GM23248 (cell line): ENCODE measurements around the gene RPL3. TPM values are rescaled to one million over a fixed set of nuclear protein-coding genes. Genes with fewer than 3 reads are reported as not detected.

Experiments used
- DNase-seq: peaks from one replicate; pipeline ENCODE4 v3.0.0-alpha.2; 2015
- H2AFZ ChIP-seq: fragments of 200-600 bp; sonication (generic); 2 replicates; pipeline ENCODE4 v1.6.1; 2016; ENCODE audit warnings: antibody characterized with exemption
- H3F3A ChIP-seq: fragments of 200-600 bp; sonication (generic); 2 replicates; pipeline ENCODE4 v1.6.1; 2016; ENCODE audit warnings: mild to moderate bottlenecking, antibody characterized with exemption, mixed run types; ENCODE audit not compliant: insufficient read depth
- H3K27ac ChIP-seq: fragments of 200-600 bp; sonication (generic); 2 replicates; pipeline ENCODE4 v1.5.1; 2016; ENCODE audit warnings: mild to moderate bottlenecking
- H3K27me3 ChIP-seq: fragments of 200-600 bp; sonication (generic); replicated peaks from 2 replicates; pipeline ENCODE4 v1.6.1; 2016; ENCODE audit warnings: mild to moderate bottlenecking; ENCODE audit not compliant: insufficient read depth
- H3K36me3 ChIP-seq: fragments of 200-600 bp; sonication (generic); 2 replicates; pipeline ENCODE4 v1.6.1; 2016; ENCODE audit warnings: low read depth, mild to moderate bottlenecking
- H3K4me1 ChIP-seq: fragments of 200-600 bp; sonication (generic); 2 replicates; pipeline ENCODE4 v1.6.1; 2016; ENCODE audit warnings: mild to moderate bottlenecking; ENCODE audit not compliant: insufficient read depth
- H3K4me2 ChIP-seq: fragments of 200-600 bp; sonication (generic); one replicate; pipeline ENCODE4 v1.6.1; 2016; ENCODE audit warnings: mild to moderate bottlenecking; ENCODE audit not compliant: unreplicated experiment
- H3K4me3 ChIP-seq: fragments of 200-600 bp; sonication (generic); 2 replicates; pipeline ENCODE4 v1.5.1; 2016; ENCODE audit warnings: mild to moderate bottlenecking
- H3K79me2 ChIP-seq: fragments of 200-600 bp; sonication (generic); 2 replicates; pipeline ENCODE4 v1.6.1; 2016; ENCODE audit warnings: mild to moderate bottlenecking; ENCODE audit not compliant: insufficient read depth
- H3K9ac ChIP-seq: fragments of 200-600 bp; sonication (generic); 2 replicates; pipeline ENCODE4 v1.6.1; 2016; ENCODE audit warnings: mild to moderate bottlenecking
- H3K9me2 ChIP-seq: fragments of 200-600 bp; sonication (generic); 2 replicates; pipeline ENCODE4 v1.6.1; 2016; ENCODE audit warnings: mixed run types, mild to moderate bottlenecking, moderate library complexity; ENCODE audit not compliant: insufficient read depth
- H3K9me3 ChIP-seq: fragments of 200-600 bp; sonication (generic); one replicate; pipeline ENCODE4 v1.6.1; 2017; ENCODE audit warnings: low read depth
- H4K20me1 ChIP-seq: fragments of 200-600 bp; sonication (generic); 2 replicates; pipeline ENCODE4 v1.6.0; 2016; ENCODE audit not compliant: insufficient read depth
- EZH2 ChIP-seq: fragments of 200-600 bp; sonication (generic); IDR thresholded peaks from 2 replicates; pipeline ENCODE4 v1.6.1; 2018; ENCODE audit warnings: antibody characterized with exemption, mild to moderate bottlenecking; ENCODE audit not compliant: insufficient read depth, poor library complexity, severe bottlenecking
- EZH2phosphoT487 ChIP-seq: fragments of 200-600 bp; sonication (generic); IDR thresholded peaks from 2 replicates; pipeline ENCODE4 v1.6.1; 2018; ENCODE audit warnings: antibody characterized with exemption, moderate library complexity, mild to moderate bottlenecking, low read depth; ENCODE audit not compliant: insufficient read depth
- WGBS, 2 experiments: methylation state at CpG; one replicate each; pipeline ENCODE4 v1.1.6; 2015 to 2017; ENCODE audit warnings: low lambda C conversion rate in 2 of 2, low coverage in 1 of 2; ENCODE audit errors: missing lambda C conversion rate in 2 of 2; 5-methylcytosine and 5-hydroxymethylcytosine counted together
- in situ Hi-C: fragments of 300-500 bp; cut with MboI; formaldehyde crosslinking; loops from 2 replicates; pipeline ENCODE4 v1.15.0; 2020
- polyA plus RNA-seq: library from polyadenylated mRNA; unstranded; fragments of >200 nt; fragmentation: Nextera tagmentation; extraction: Ambion mirVana; gene quantifications from 2 replicates; pipeline ENCODE4 v1.2.1, GENCODE V29; 2016
- total RNA-seq: library from RNA; depleted of rRNA; stranded (reverse); fragments of >200 nt; shearing (Covaris generic); gene quantifications from 2 replicates; pipeline ENCODE4 v1.2.3, GENCODE V29; 2014

Gene RPL3
- total and polyA plus RNA-seq, 2 experiments from 2014 or later = 920 to 2,353 TPM

DNA sequence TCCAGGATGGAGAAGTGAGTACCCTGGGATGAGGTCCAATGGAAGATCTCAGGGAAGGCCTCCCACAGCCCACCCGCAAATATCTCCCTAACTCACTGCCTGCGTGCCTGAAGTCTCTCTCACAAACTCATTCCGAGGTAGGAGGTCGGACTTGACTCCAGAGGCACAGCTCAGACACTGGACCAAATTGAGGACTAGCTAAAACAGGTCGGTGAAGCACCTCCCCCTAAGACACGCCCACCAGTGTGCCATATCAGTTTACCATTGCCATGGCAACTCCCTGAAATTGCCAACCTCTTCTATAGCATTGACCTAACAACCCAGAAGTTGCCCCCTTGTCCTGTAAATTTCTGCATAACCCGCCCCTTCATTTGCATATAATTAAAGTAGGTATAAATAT is 17.5 kb downstream of the RPL3 start:
- H3K27me3 ChIP-seq = no peaks in the 10 kb centered on the region
- H2AFZ ChIP-seq = no peak overlapping the region
- no peaks in the 10 kb centered on the region for H3K4me1 ChIP-seq
- 71 to 79% methylated on average over 7 of the region's 7 CpGs for WGBS, 2 experiments
- H3K27ac ChIP-seq = no peak overlapping the region
- no peak for DNase-seq
- no peaks in the 10 kb centered on the region for H3F3A ChIP-seq
- no peaks in the 10 kb centered on the region for H3K9me2 ChIP-seq
- no peak overlapping the region for H3K4me2 ChIP-seq
- no peaks in the 10 kb centered on the region for H3K36me3 ChIP-seq
- H4K20me1 ChIP-seq = no peaks in the 10 kb centered on the region
- TF ChIP-seq EZH2phosphoT487 (no peak), EZH2 (no peak)
- H3K79me2 ChIP-seq = no peaks in the 10 kb centered on the region
- H3K9ac ChIP-seq = no peak overlapping the region
- H3K4me3 ChIP-seq = no peak overlapping the region
- H3K9me3 ChIP-seq = no peaks in the 10 kb centered on the region
- in situ Hi-C loops = loop anchor here (25.0 kb wide), 1 partner anchor 290 kb away; the partner anchor contains the start of genes APOBEC3C and APOBEC3D

DNA sequence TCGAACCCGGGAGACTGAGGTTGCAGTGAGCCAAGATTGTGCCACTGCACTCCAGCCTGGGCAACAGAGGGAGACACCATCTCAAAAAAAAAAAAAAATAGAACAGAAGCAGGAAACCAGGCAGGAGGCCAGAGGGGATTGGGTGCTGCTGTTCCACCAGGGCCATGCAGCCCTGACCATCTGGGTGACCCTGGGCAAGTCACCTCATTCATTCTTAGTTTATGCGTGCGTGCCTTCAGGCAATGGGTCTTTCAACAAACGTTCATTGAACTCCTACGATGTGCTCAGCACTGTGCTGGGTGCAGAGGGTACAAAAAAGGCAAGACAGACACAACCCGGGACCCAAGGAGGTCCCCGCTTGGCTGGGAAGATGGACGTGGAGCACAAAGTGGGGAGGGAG is 18.3 kb downstream of the RPL3 start:
- no peak overlapping the region for H3K4me3 ChIP-seq
- no peaks in the 10 kb centered on the region for H3K9me2 ChIP-seq
- H3K4me1 ChIP-seq = no peaks in the 10 kb centered on the region
- 89 to 91% methylated on average over 9 of the region's 9 CpGs for WGBS, 2 experiments
- no peaks in the 10 kb centered on the region for H4K20me1 ChIP-seq
- no peaks in the 10 kb centered on the region for H3K79me2 ChIP-seq
- no peaks in the 10 kb centered on the region for H3K36me3 ChIP-seq
- no peak for DNase-seq
- H2AFZ ChIP-seq = no peak overlapping the region
- no peak overlapping the region for H3K9ac ChIP-seq
- H3K4me2 ChIP-seq = no peak overlapping the region
- in situ Hi-C loops = loop anchor here (25.0 kb wide), 1 partner anchor 289 kb away; the partner anchor contains the start of genes APOBEC3C and APOBEC3D
- H3F3A ChIP-seq = no peaks in the 10 kb centered on the region
- TF ChIP-seq EZH2phosphoT487 (no peak), EZH2 (no peak)
- H3K27me3 ChIP-seq = no peaks in the 10 kb centered on the region
- no peaks in the 10 kb centered on the region for H3K9me3 ChIP-seq
- H3K27ac ChIP-seq = no peak overlapping the region

DNA sequence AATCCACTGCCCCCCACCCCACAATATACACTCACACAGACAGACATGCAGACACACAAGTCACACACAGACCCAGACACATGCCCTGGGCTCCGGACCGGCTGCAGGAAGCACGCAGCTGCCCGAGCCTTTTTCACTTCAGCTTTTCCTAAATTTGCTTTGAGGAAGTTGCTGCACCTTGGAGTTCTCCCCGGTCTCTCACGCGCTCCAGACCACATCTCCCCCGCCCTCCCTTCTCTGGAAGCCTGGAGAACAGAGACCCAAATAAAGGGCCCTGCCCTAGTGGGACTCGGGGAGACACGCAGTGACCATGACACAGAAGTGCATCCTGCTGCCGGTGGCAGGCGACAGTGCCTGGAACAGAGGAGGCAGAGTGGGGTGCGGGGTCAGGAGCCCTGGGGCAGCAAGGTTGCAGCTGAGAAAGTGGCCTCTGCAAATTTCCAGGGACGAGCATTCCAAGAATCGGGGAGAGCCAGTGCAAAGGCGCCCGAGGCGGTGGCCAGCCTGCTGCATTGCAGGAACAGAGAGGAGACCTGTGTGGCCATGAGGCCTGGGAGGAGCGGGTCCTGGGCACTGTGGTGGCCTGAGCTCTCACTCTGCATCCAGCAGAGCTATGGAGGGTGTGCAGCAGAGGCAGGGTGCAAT is 19.1 kb downstream of the RPL3 start:
- peak overlapping the region; percentile 11 for H3K4me2 ChIP-seq
- DNase-seq = peak; percentile 25

DNA sequence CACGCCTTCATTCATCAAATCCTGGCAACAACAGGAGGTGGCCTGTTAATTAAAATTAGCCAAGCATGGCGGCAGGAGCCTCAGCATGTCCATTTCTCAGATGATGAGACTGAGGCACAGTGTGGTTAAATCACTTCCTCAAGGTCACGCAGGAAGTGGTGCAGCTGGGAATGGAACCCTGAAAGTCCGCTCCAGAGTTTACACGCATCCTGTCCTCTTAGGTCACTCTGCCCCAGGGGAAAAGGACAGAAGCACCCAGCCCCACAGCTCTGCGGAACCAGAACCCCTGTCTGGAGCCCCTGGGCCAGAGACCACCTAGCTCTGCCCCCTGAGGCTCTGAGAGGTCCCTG is 19.6 kb downstream of the RPL3 start:
- TF ChIP-seq EZH2 = no peak
- TF ChIP-seq EZH2phosphoT487 = no peak
- no peak overlapping the region for H3K4me2 ChIP-seq
- no peak overlapping the region for H3K9ac ChIP-seq
- H3K4me1 ChIP-seq = no peaks in the 10 kb centered on the region
- no peaks in the 10 kb centered on the region for H3K27me3 ChIP-seq
- no peaks in the 10 kb centered on the region for H3K36me3 ChIP-seq
- no peaks in the 10 kb centered on the region for H3K79me2 ChIP-seq
- no peaks in the 10 kb centered on the region for H4K20me1 ChIP-seq
- 82 to 85% methylated on average over 6 of the region's 6 CpGs for WGBS, 2 experiments
- H2AFZ ChIP-seq = no peak overlapping the region
- in situ Hi-C loops = loop anchor here (25.0 kb wide), 1 partner anchor 288 kb away; the partner anchor contains the start of genes APOBEC3C and APOBEC3D
- no peaks in the 10 kb centered on the region for H3F3A ChIP-seq
- no peak for DNase-seq
- H3K9me2 ChIP-seq = no peaks in the 10 kb centered on the region
- H3K27ac ChIP-seq = no peak overlapping the region
- no peaks in the 10 kb centered on the region for H3K9me3 ChIP-seq
- H3K4me3 ChIP-seq = no peak overlapping the region

More for the DNA sequence above, 19.1 kb downstream of the RPL3 start:
- Histone ChIP-seq H3K27ac (no peak overlapping the region), H3K27me3 (no peaks in the 10 kb centered on the region), H3K4me3 (no peak overlapping the region), H3F3A (no peaks in the 10 kb centered on the region), H3K9me2 (no peaks in the 10 kb centered on the region), H2AFZ (peak overlapping the region; percentile 42; the same call in 1 of the 2 replicates), H3K9me3 (no peaks in the 10 kb centered on the region), H3K9ac (no peak overlapping the region), H3K4me1 (no peaks in the 10 kb centered on the region), H3K36me3 (no peaks in the 10 kb centered on the region), H3K79me2 (no peaks in the 10 kb centered on the region), H4K20me1 (no peaks in the 10 kb centered on the region)
- WGBS, 2 experiments = 15 to 16% methylated on average over 15 to 19 of the region's 19 CpGs
- TF ChIP-seq EZH2 (no peak), EZH2phosphoT487 (no peak)
- in situ Hi-C loops = loop anchor here (25.0 kb wide), 1 partner anchor 288 kb away; the partner anchor contains the start of genes APOBEC3C and APOBEC3D
